Neural progenitor cell (in vitro differentiated cells): ENCODE data around the gene TRABD2B. TPM values are rescaled to one million over a fixed set of nuclear protein-coding genes. Genes with fewer than 3 reads are reported as not detected.

ENCODE experiments used
- DNase-seq: peaks from one replicate; pipeline ENCODE4 v3.0.0-alpha.2; 2016; ENCODE audit warnings: low spot score
- H2AFZ ChIP-seq: fragments of 200-600 bp; sonication (generic); replicated peaks from 2 replicates; pipeline ENCODE4 v1.6.1; 2016; ENCODE audit warnings: antibody characterized with exemption
- H3F3A ChIP-seq: fragments of 200-600 bp; sonication (generic); 2 replicates; pipeline ENCODE4 v1.6.1; 2016; ENCODE audit warnings: antibody characterized with exemption, low read depth
- H3K27ac ChIP-seq: fragments of 200-600 bp; sonication (generic); 2 replicates; pipeline ENCODE4 v1.5.1; 2016; ENCODE audit warnings: mild to moderate bottlenecking
- H3K27me3 ChIP-seq: fragments of 200-600 bp; sonication (generic); 2 replicates; pipeline ENCODE4 v1.6.1; 2016; ENCODE audit warnings: mild to moderate bottlenecking, moderate library complexity
- H3K36me3 ChIP-seq: fragments of 200-600 bp; sonication (generic); 2 replicates; pipeline ENCODE4 v1.5.1; 2016
- H3K4me1 ChIP-seq: fragments of 200-600 bp; sonication (generic); 2 replicates; pipeline ENCODE4 v1.6.1; 2016; ENCODE audit warnings: mixed run types
- H3K4me2 ChIP-seq: fragments of 200-600 bp; sonication (generic); 2 replicates; pipeline ENCODE4 v1.6.1; 2016
- H3K4me3 ChIP-seq: fragments of 200-600 bp; sonication (generic); 2 replicates; pipeline ENCODE4 v1.5.1; 2016
- H3K79me2 ChIP-seq: fragments of 200-600 bp; sonication (generic); 2 replicates; pipeline ENCODE4 v1.6.1; 2016; ENCODE audit warnings: low read depth
- H3K9ac ChIP-seq: fragments of 200-600 bp; sonication (generic); 2 replicates; pipeline ENCODE4 v1.6.1; 2016
- H3K9me3 ChIP-seq: fragments of 200-600 bp; sonication (generic); 2 replicates; pipeline ENCODE4 v1.5.1; 2016; ENCODE audit warnings: low read depth
- H4K20me1 ChIP-seq: fragments of 200-600 bp; sonication (generic); 2 replicates; pipeline ENCODE4 v1.6.1; 2016; ENCODE audit warnings: low read depth
- H3K27ac Mint-ChIP-seq: 3 replicates; pipeline ENCODE4 v1.8.0; 2021; ENCODE audit warnings: mixed read lengths
- H3K27me3 Mint-ChIP-seq: 2 replicates; pipeline ENCODE4 v1.8.0; 2022; ENCODE audit warnings: low read depth, mild to moderate bottlenecking, inconsistent platforms, moderate library complexity, mixed read lengths; ENCODE audit not compliant: insufficient read depth
- H3K36me3 Mint-ChIP-seq: 3 replicates; pipeline ENCODE4 v1.8.0; 2021; ENCODE audit warnings: mixed read lengths
- H3K4me1 Mint-ChIP-seq: 3 replicates; pipeline ENCODE4 v1.8.0; 2021; ENCODE audit warnings: mixed read lengths
- H3K4me3 Mint-ChIP-seq: 3 replicates; pipeline ENCODE4 v1.8.0; 2021; ENCODE audit warnings: mild to moderate bottlenecking, moderate library complexity, mixed read lengths
- H3K9me3 Mint-ChIP-seq: 3 replicates; pipeline ENCODE4 v1.8.0; 2020; ENCODE audit warnings: mixed read lengths
- CTCF ChIP-seq: fragments of 200-600 bp; sonication (generic); IDR thresholded peaks from 2 replicates; pipeline ENCODE4 v1.5.1; 2017; ENCODE audit warnings: antibody characterized with exemption, mild to moderate bottlenecking
- EZH2 ChIP-seq: fragments of 200-600 bp; sonication (generic); IDR thresholded peaks from 2 replicates; pipeline ENCODE4 v1.6.1; 2017; ENCODE audit warnings: antibody characterized with exemption, mild to moderate bottlenecking, moderate library complexity
- EZH2phosphoT487 ChIP-seq: fragments of 200-600 bp; sonication (generic); IDR thresholded peaks from 2 replicates; pipeline ENCODE4 v1.6.1; 2017; ENCODE audit warnings: antibody characterized with exemption
- total RNA-seq: library from RNA; depleted of rRNA; stranded (reverse); fragments of >200 nt; gene quantifications from 2 replicates; pipeline ENCODE4 v1.2.3, GENCODE V29; 2015; ENCODE audit warnings: low replicate concordance

The TRABD2B gene
- total RNA-seq, 1 donor from 2014 or later: 0.09 TPM

GRCh38 chr1:47791879-47792608, 205.1 kb downstream of the TRABD2B start:
- Histone ChIP-seq H2AFZ (no peak overlapping the region), H3K36me3 (no peaks in the 10 kb centered on the region), H3K9me3 (no peaks in the 10 kb centered on the region), H3K9ac (no peak overlapping the region), H3K27me3 (no peaks in the 10 kb centered on the region), H3F3A (no peaks in the 10 kb centered on the region), H3K79me2 (no peaks in the 10 kb centered on the region), H3K4me1 (no peaks in the 10 kb centered on the region), H3K27ac (no peak overlapping the region), H4K20me1 (no peaks in the 10 kb centered on the region), H3K4me2 (no peak overlapping the region), H3K4me3 (no peak overlapping the region)
- H3K36me3 Mint-ChIP-seq: peaks cover 19% of the 10 kb centered on the region
- H3K27me3 Mint-ChIP-seq: peaks cover 5% of the 10 kb centered on the region
- no peak overlapping the region for H3K4me3 Mint-ChIP-seq
- no peaks in the 10 kb centered on the region for H3K4me1 Mint-ChIP-seq
- H3K9me3 Mint-ChIP-seq: no peaks in the 10 kb centered on the region
- no peak overlapping the region for H3K27ac Mint-ChIP-seq
- no peak for DNase-seq
- TF ChIP-seq CTCF (no peak), EZH2phosphoT487 (no peak), EZH2 (no peak)

GRCh38 chr1:47788761-47789160, 208.4 kb downstream of the TRABD2B start:
- Histone ChIP-seq H3K79me2 (no peaks in the 10 kb centered on the region), H3K4me1 (peaks cover 3% of the 10 kb centered on the region), H3K9ac (no peak overlapping the region), H4K20me1 (no peaks in the 10 kb centered on the region), H3K27ac (no peak overlapping the region), H3K4me3 (no peak overlapping the region), H3F3A (no peaks in the 10 kb centered on the region), H3K27me3 (no peaks in the 10 kb centered on the region), H2AFZ (no peak overlapping the region), H3K4me2 (no peak overlapping the region), H3K36me3 (no peaks in the 10 kb centered on the region), H3K9me3 (no peaks in the 10 kb centered on the region)
- no peaks in the 10 kb centered on the region for H3K4me1 Mint-ChIP-seq
- H3K36me3 Mint-ChIP-seq: peaks cover 8% of the 10 kb centered on the region
- TF ChIP-seq EZH2 (no peak), CTCF (no peak)
- no peaks in the 10 kb centered on the region for H3K9me3 Mint-ChIP-seq
- H3K27ac Mint-ChIP-seq: no peak overlapping the region
- no peak overlapping the region for H3K4me3 Mint-ChIP-seq
- peaks cover 5% of the 10 kb centered on the region for H3K27me3 Mint-ChIP-seq
- DNase-seq: no peak

- DNase-seq: no peak
- Histone ChIP-seq H3K36me3 (no peaks in the 10 kb centered on the region), H3K9me3 (no peaks in the 10 kb centered on the region), H4K20me1 (no peaks in the 10 kb centered on the region), H3K27me3 (no peaks in the 10 kb centered on the region), H3K27ac (no peak overlapping the region), H3F3A (no peaks in the 10 kb centered on the region), H3K9ac (no peak overlapping the region), H3K79me2 (no peaks in the 10 kb centered on the region), H3K4me3 (no peak overlapping the region), H3K4me2 (no peak overlapping the region), H3K4me1 (peaks cover 3% of the 10 kb centered on the region), H2AFZ (no peak overlapping the region)
- H3K27ac Mint-ChIP-seq: no peak overlapping the region
- no peak overlapping the region for H3K4me3 Mint-ChIP-seq
- H3K36me3 Mint-ChIP-seq: peaks cover 8% of the 10 kb centered on the region
- no peaks in the 10 kb centered on the region for H3K4me1 Mint-ChIP-seq
- no peaks in the 10 kb centered on the region for H3K9me3 Mint-ChIP-seq
- TF ChIP-seq CTCF (no peak), EZH2phosphoT487 (no peak), EZH2 (no peak)
- peaks cover 5% of the 10 kb centered on the region for H3K27me3 Mint-ChIP-seq
Observed at GRCh38 chr1:47787560-47787959, 209.6 kb downstream of the TRABD2B start.
